Vagina (tissue), 2 donors: Measurements from ENCODE around the gene DOCK11.

Source experiments
- CTCF ChIP-seq, 3 experiments: fragments of 450-650 bp in 2 of 3; fragments of 200-600 bp in 1 of 3; sonication (generic) in 1 of 3; IDR thresholded peaks; one replicate each; pipeline ENCODE4 v1.5.1; 2017 to 2019; ENCODE audit warnings: antibody characterized with exemption in 3 of 3, mild to moderate bottlenecking in 2 of 3, moderate library complexity in 2 of 3
- POLR2A ChIP-seq, 2 donors: fragments of 450-650 bp; IDR thresholded peaks; one replicate each; pipeline ENCODE4 v1.6.1; 2017; ENCODE audit warnings: antibody characterized with exemption in 2 of 2, mild to moderate bottlenecking in 2 of 2, moderate library complexity in 2 of 2
- POLR2AphosphoS5 ChIP-seq, 2 donors: sonication (generic); formaldehyde crosslinking; IDR thresholded peaks; one replicate each; pipeline ENCODE4 v1.9.0; 2017; ENCODE audit warnings: antibody characterized with exemption in 2 of 2, mild to moderate bottlenecking in 2 of 2, low read depth in 1 of 2; ENCODE audit not compliant: insufficient read depth in 1 of 2

DNA sequence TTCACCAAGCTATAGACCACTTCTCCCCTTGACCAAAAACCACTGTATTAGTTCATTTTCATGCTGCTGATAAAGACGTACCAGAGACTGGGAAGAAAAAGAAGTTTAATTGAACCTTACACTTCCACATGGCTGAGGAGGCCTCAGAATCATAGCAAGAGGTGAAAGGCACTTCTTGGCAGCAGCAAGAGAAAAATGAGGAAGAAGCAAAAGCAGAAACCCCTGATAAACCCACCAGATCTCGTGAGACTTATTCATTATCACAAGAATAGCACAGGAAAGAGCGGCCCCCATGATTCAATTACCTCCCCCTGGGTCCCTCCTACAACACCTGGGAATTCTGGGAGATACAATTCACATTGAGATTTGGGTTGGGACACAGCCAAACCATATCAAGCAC, 97.8 kb downstream of the DOCK11 start:
- no peak for TF ChIP-seq CTCF (IDR thresholded peaks at IDR 0.05)
- no peak for TF ChIP-seq POLR2A (IDR thresholded peaks at IDR 0.05)
- TF ChIP-seq POLR2AphosphoS5 (IDR thresholded peaks at IDR 0.05; ENCODE audit: insufficient read depth in 1 of 2, low read depth in 1 of 2): no peak
